ENCODE measurements around the gene TCOF1.

The TCOF1 gene

DNA sequence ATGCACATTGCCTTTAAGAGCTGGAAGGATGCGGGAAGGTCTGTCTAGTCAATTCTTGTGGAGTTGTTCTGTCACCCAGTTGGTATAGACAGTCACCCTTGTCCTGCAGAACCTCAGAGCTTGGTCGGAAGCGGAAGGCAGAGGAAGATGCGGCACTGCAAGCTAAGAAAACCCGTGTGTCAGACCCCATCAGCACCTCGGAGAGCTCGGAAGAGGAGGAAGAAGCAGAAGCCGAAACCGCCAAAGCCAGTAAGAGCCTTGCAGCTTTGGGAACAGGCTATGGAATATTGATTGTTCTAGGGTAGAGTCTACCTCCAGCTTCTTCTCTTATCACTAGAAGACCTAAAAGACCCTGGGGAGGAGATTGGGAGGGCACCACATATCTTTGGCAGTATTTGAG, 6.5 kb downstream of the TCOF1 start:
- Histone ChIP-seq H3K36me3 (ENCODE audit: control insufficient read depth, insufficient read depth, low read length) (peaks cover 67% of the 10 kb centered on the region), H3K4me1 (ENCODE audit: control insufficient read depth, insufficient read depth, low read length) (no peaks in the 10 kb centered on the region), H3K4me3 (ENCODE audit: low read length) (no peak overlapping the region), H3K9me3 (ENCODE audit: control insufficient read depth, insufficient read depth, low read length) (no peaks in the 10 kb centered on the region), H3K27ac (ENCODE audit: low read length) (no peak overlapping the region), H3K27me3 (ENCODE audit: control insufficient read depth, insufficient read depth, low read length) (no peaks in the 10 kb centered on the region)
- WGBS (ENCODE audit: insufficient coverage, insufficient read length), result no CpG with 5 or more reads among the region's 9 CpGs
- no peak for DNase-seq (ENCODE audit: low read depth, low spot score)

DNA sequence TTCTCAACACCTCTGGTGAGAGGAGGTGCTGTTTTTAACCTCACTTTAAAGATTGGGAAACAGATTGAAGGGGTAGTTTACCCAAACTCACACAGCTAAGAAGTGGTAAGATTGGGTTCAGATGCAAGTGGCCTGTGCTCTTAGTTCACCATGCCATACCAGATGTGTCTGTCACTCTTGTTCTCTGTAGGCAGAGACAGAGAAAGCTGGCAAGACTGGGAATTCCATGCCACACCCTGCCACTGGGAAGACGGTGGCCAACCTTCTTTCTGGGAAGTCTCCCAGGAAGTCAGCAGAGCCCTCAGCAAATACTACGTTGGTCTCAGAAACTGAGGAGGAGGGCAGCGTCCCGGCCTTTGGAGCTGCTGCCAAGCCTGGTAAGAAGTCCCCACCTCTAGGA, 11.0 kb downstream of the TCOF1 start:
- no peaks in the 10 kb centered on the region for H3K4me1 ChIP-seq (ENCODE audit: control insufficient read depth, insufficient read depth, low read length)
- H3K4me3 ChIP-seq (ENCODE audit: low read length), result no peak overlapping the region
- no peaks in the 10 kb centered on the region for H3K9me3 ChIP-seq (ENCODE audit: control insufficient read depth, insufficient read depth, low read length)
- H3K36me3 ChIP-seq (ENCODE audit: control insufficient read depth, insufficient read depth, low read length), result peaks cover 74% of the 10 kb centered on the region
- no peak for DNase-seq (ENCODE audit: low read depth, low spot score)
- no CpG with 5 or more reads among the region's 4 CpGs for WGBS (ENCODE audit: insufficient coverage, insufficient read length)
- no peaks in the 10 kb centered on the region for H3K27me3 ChIP-seq (ENCODE audit: control insufficient read depth, insufficient read depth, low read length)
- H3K27ac ChIP-seq (ENCODE audit: low read length), result no peak overlapping the region

DNA sequence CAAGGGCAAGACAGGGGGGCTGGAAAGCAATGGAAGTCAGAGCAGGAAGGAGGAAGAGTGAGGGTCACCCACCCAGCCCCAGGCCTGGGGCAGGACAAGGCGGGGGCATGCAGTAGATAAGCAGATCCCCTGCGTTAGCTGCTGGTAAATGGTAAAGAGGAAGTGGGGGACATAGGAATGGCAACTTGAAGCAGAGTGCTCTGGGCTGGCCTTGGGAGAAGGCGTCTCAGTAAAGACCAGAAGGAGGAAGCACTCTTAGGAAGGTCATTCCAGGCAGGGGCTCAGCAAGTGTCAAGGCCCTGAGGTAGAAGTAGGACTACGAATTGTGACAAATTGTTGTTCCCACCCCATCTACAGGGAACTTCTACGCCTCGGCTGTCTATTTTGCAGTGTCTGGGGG, 15.1 kb downstream of the TCOF1 start:
- Histone ChIP-seq H3K27ac (ENCODE audit: low read length) (no peak overlapping the region), H3K4me1 (ENCODE audit: control insufficient read depth, insufficient read depth, low read length) (no peaks in the 10 kb centered on the region), H3K27me3 (ENCODE audit: control insufficient read depth, insufficient read depth, low read length) (no peaks in the 10 kb centered on the region), H3K9me3 (ENCODE audit: control insufficient read depth, insufficient read depth, low read length) (no peaks in the 10 kb centered on the region), H3K36me3 (ENCODE audit: control insufficient read depth, insufficient read depth, low read length) (peaks cover 86% of the 10 kb centered on the region), H3K4me3 (ENCODE audit: low read length) (no peak overlapping the region)
- DNase-seq (ENCODE audit: low read depth, low spot score), result no peak
- WGBS (ENCODE audit: insufficient coverage, insufficient read length), result no CpG with 5 or more reads among the region's 6 CpGs

DNA sequence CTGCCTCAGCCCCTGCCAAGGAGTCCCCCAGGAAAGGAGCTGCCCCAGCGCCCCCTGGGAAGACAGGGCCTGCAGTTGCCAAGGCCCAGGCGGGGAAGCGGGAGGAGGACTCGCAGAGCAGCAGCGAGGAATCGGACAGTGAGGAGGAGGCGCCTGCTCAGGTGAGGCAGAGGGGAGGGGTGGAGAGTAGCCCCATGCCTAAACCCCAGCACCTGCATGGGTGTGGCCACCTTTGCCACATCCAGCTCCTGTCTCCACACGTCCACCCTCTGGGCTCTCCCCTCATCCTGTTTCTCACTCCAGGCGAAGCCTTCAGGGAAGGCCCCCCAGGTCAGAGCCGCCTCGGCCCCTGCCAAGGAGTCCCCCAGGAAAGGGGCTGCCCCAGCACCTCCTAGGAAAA, 17.2 kb downstream of the TCOF1 start:
- DNase-seq (ENCODE audit: low read depth, low spot score), result no peak
- no CpG with 5 or more reads among the region's 11 CpGs for WGBS (ENCODE audit: insufficient coverage, insufficient read length)
- H3K4me3 ChIP-seq (ENCODE audit: low read length), result no peak overlapping the region
- H3K27ac ChIP-seq (ENCODE audit: low read length), result no peak overlapping the region
- H3K36me3 ChIP-seq (ENCODE audit: control insufficient read depth, insufficient read depth, low read length), result peaks cover 86% of the 10 kb centered on the region
- no peaks in the 10 kb centered on the region for H3K27me3 ChIP-seq (ENCODE audit: control insufficient read depth, insufficient read depth, low read length)
- no peaks in the 10 kb centered on the region for H3K4me1 ChIP-seq (ENCODE audit: control insufficient read depth, insufficient read depth, low read length)
- H3K9me3 ChIP-seq (ENCODE audit: control insufficient read depth, insufficient read depth, low read length), result no peaks in the 10 kb centered on the region

GRCh38 chr5:150376799-150377771, 19.6 kb downstream of the TCOF1 start:
- Histone ChIP-seq H3K4me3 (ENCODE audit: low read length) (no peak overlapping the region), H3K36me3 (ENCODE audit: control insufficient read depth, insufficient read depth, low read length) (peaks cover 79% of the 10 kb centered on the region), H3K27me3 (ENCODE audit: control insufficient read depth, insufficient read depth, low read length) (no peaks in the 10 kb centered on the region), H3K9me3 (ENCODE audit: control insufficient read depth, insufficient read depth, low read length) (no peaks in the 10 kb centered on the region), H3K4me1 (ENCODE audit: control insufficient read depth, insufficient read depth, low read length) (no peaks in the 10 kb centered on the region), H3K27ac (ENCODE audit: low read length) (no peak overlapping the region)
- DNase-seq (ENCODE audit: low read depth, low spot score), result no peak
- no CpG with 5 or more reads among the region's 10 CpGs for WGBS (ENCODE audit: insufficient coverage, insufficient read length)

DNA sequence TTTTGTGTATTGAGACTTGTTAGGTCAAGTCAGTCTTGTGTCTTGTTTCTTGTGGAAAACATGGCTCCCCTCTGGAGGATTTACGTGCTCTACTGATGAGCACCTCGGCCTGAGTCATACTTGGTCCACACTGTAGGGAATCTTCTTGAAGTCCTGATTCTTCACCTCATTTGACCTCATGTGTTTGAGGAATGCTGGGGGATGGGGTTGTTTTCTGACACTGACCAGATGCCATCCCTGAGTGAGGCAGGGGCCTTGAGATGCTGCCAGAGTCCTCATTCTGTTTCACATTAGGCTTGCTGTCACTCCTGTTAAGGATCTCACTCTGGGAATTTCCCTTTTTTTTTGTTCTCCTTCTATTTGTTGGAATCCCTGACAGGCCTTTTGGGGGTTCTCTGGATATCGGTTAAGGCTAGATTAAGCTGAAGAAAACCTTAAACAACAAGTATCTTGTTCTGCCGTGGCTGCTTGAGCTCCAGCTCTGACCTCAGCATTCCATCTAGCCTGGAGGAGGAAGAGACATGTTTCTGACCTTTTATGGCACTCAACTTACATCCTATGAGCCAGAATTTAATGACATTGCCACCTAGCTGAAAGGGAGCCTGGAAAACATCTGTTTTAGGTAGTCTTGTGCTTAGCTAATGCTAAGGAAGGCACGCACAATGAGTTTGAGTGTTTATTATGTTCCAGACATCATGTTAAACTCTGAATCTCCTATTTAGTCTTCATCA, 20.6 kb downstream of the TCOF1 start:
- no peak overlapping the region for H3K27ac ChIP-seq (ENCODE audit: low read length)
- no peaks in the 10 kb centered on the region for H3K27me3 ChIP-seq (ENCODE audit: control insufficient read depth, insufficient read depth, low read length)
- no CpG with 5 or more reads among the region's 5 CpGs for WGBS (ENCODE audit: insufficient coverage, insufficient read length)
- no peaks in the 10 kb centered on the region for H3K4me1 ChIP-seq (ENCODE audit: control insufficient read depth, insufficient read depth, low read length)
- H3K4me3 ChIP-seq (ENCODE audit: low read length), result no peak overlapping the region
- peaks cover 77% of the 10 kb centered on the region for H3K36me3 ChIP-seq (ENCODE audit: control insufficient read depth, insufficient read depth, low read length)
- H3K9me3 ChIP-seq (ENCODE audit: control insufficient read depth, insufficient read depth, low read length), result no peaks in the 10 kb centered on the region
- DNase-seq (ENCODE audit: low read depth, low spot score), result no peak

GRCh38 chr5:150384701-150385100, 27.2 kb downstream of the TCOF1 start:
- no peak for DNase-seq (ENCODE audit: low read depth, low spot score)
- Histone ChIP-seq H3K4me1 (ENCODE audit: control insufficient read depth, insufficient read depth, low read length) (no peaks in the 10 kb centered on the region), H3K9me3 (ENCODE audit: control insufficient read depth, insufficient read depth, low read length) (no peaks in the 10 kb centered on the region), H3K36me3 (ENCODE audit: control insufficient read depth, insufficient read depth, low read length) (peaks cover 45% of the 10 kb centered on the region), H3K4me3 (ENCODE audit: low read length) (no peak overlapping the region), H3K27ac (ENCODE audit: low read length) (no peak overlapping the region), H3K27me3 (ENCODE audit: control insufficient read depth, insufficient read depth, low read length) (no peaks in the 10 kb centered on the region)
- WGBS (ENCODE audit: insufficient coverage, insufficient read length), result no CpG with 5 or more reads among the region's 5 CpGs

- DNase-seq (ENCODE audit: low read depth, low spot score), result no peak
- no peaks in the 10 kb centered on the region for H3K27me3 ChIP-seq (ENCODE audit: control insufficient read depth, insufficient read depth, low read length)
- no peaks in the 10 kb centered on the region for H3K9me3 ChIP-seq (ENCODE audit: control insufficient read depth, insufficient read depth, low read length)
- H3K4me1 ChIP-seq (ENCODE audit: control insufficient read depth, insufficient read depth, low read length), result no peaks in the 10 kb centered on the region
- peaks cover 46% of the 10 kb centered on the region for H3K36me3 ChIP-seq (ENCODE audit: control insufficient read depth, insufficient read depth, low read length)
- H3K27ac ChIP-seq (ENCODE audit: low read length), result no peak overlapping the region
- WGBS (ENCODE audit: insufficient coverage, insufficient read length), result no CpG with 5 or more reads among the region's 15 CpGs
- no peak overlapping the region for H3K4me3 ChIP-seq (ENCODE audit: low read length)
Observed at GRCh38 chr5:150386024-150386855, 28.7 kb downstream of the TCOF1 start.

- Histone ChIP-seq H3K9me3 (ENCODE audit: control insufficient read depth, insufficient read depth, low read length) (no peaks in the 10 kb centered on the region), H3K36me3 (ENCODE audit: control insufficient read depth, insufficient read depth, low read length) (peaks cover 54% of the 10 kb centered on the region), H3K4me3 (ENCODE audit: low read length) (no peak overlapping the region), H3K27me3 (ENCODE audit: control insufficient read depth, insufficient read depth, low read length) (no peaks in the 10 kb centered on the region), H3K4me1 (ENCODE audit: control insufficient read depth, insufficient read depth, low read length) (no peaks in the 10 kb centered on the region), H3K27ac (ENCODE audit: low read length) (no peak overlapping the region)
- no CpG with 5 or more reads among the region's 13 CpGs for WGBS (ENCODE audit: insufficient coverage, insufficient read length)
- no peak for DNase-seq (ENCODE audit: low read depth, low spot score)
Observed at GRCh38 chr5:150389531-150390266, 32.2 kb downstream of the TCOF1 start.
